Activated CD4-positive, alpha-beta T cell treated with anti-CD3 and anti-CD28 coated beads, Interleukin-2, amount 50 U/mL, for 16 hours (primary cell): ENCODE measurements around the gene CYTH1.
"Not testable (repeated sequence)": the region's sequence is repeated elsewhere in the genome, so short reads cannot be mapped to it uniquely, and the experiment has no call there.

Source experiments
- DNase-seq: peaks from one replicate; pipeline ENCODE4 v3.0.0-alpha.2; 2020

Gene CYTH1

DNA sequence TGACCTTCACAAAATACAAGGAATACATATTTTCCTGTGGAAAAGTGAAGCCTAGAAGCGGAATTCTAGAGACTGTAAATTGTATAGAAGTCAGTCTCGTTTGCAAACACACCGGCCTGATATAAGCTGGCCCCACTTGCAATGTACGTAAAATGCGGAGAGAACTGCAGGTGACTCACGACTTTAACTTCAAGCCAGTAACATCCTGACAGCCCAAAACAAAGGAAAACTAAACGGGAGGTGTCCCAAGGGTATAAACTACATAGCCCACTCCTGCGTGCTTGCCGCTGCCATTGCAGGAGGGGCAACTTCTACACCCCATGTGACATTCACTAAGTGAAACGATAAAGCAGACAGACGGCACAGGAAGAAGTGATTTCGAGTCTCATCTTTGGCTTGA is 101.6 kb downstream of the CYTH1 start:
- no peak for DNase-seq

DNA sequence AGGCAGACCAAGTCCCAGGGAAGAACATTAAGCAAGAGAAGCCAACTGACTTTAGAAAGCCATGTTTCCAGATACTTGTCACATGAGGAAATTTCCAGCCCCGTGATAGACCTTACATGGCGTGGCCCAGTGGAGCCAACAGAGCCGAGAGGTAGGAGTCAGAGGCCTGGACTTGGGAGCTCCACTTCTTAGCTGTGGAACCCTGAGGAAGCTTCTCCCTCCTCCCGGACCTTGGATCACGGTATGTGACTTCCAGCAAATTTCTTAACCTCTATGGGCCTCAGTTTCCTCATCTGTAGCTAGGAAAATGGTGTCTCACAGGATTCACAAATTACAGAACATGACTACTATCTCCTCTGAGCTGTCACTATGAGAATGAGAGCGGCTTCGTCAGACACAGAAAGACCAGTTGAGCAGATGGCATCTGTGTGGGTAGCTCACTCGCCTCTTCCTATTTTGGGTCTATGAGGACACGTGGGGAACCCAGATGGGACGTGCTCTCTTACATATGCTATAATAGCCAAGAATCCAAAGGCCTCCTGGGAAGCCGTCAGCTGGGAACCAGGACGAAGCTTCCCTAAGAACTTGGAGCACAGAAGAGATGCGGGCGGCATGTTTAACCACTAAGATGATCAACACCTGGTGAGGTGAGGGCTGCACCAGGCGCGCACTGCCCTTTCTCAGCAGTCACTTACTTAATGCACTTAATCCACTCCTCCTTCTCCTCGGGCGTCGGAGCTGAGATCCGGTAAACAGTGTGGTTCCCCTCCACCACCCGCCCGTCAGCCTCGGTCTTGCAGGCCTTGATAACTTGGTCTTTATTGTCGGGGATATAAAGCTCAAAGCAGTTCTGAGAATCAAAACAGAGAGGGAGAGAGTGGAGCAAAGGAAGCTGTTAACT is 102.3 kb downstream of the CYTH1 start:
- DNase-seq = no peak

DNA sequence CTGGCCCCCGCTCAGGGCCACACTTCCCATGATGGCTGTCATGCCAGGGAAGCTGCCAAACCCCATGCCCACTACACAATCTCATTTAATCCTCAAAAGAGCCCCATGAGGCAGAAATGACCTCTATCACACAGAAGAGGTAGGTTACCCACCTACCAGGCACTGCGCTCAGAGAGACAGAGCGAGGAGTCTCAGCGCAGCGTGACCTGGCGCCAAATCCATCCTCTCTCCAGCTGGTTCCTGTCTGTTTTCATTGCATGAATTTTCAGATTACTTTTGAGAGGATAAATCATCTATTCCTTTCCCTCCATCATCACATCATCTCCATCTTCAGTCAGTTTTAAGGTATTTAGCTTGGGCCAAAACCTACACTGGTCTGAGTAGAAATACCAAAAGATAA is 103.4 kb downstream of the CYTH1 start:
- DNase-seq = no peak

DNA sequence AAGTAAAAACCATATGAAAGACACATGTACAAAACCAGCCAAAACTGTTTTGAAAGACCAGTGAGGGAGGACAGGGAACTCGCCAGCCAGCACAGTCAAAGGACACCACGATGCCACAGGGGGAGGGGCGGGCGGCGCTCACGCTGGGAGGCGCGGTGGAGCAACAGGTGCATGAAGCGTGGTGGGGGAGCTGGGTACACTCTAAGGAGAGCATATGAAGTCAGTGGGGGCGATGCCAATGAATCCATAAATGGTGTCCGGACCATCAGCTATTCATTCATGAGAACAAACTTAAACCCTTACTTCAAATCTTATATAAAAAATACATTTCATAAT is 103.9 kb downstream of the CYTH1 start:
- no peak for DNase-seq

DNA sequence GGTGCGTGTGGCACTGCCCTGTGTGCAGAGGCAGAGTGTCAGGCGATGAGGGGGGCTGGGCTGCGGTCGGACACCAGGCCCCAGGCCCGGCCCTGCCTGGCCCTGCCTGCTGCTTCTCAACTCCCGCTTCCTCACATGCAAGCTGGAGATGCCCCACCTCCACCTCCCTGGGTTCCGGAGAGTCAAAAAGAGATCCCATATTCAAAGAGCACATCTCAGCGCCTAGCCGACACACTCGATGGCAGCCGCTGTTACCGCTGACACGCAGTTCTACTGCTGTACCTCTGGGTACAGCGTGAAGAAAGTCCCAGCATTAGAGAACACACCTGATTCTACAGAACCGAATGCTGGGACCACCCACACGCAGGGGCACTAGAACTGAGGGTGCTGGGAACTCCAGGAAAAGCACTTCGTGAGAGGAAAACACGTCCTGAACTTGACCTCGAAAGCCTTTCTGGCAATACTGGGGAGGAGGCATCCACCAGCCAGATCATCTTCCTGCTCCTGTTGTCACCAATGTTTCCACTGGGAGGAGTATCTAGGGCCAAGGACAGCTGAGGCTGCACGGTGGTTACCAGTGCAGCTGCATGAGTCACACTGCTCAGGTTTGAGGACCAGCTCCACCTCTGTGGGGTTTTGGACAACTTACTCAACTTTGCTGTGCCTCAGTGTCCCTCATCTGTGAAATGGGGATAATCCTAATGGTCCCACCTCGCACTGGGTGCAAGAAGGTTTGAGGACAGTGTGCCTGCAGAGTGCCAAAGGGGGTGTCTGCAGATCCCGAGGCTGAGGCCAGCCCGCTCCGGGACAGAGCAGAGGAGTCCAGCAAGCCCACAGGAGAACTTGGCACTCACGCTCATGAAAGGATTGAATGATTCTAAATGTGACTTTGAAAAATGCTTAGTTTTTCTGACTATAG is 104.5 kb downstream of the CYTH1 start:
- DNase-seq = no peak

DNA sequence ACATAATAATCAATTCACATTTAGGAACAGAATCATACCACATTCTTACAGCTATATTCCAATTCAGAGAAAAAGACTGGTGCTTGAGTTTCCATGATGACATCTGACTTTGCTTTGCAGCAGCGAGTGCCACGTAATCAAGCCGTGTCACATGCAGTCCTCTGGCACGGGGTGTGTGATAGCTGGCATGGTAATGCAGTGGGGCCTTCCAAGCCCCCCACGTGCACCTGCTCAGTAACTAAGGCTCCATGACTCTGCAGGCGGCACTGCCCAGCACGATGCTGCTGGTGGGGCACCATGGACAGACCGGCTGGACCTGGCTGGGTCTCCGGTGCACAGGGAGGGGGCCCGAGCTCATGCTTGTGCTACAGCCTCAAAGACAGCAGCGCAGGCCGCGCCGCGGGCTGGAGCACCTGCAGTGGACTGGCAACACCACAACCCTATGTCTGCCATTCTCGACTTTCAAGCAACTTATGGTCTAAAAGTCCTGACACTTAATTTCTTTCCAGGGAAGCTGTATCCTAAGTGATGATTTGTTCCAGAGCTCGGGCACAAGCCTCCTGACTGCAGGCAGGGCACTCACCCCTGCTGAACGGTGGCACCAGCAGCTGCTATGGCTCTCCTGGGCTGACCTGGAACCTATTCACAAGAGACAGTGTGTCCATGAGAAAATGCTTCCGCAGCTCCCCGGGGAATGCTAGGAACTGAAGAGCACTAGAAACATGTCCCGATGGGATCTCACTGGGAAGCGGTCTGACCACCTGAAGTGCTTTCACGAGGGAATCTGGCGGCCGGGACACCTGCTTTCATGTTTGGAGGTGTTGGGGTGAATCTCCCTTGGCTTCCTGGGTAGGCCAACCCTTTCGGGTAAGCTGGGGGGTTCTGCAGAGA is 105.4 kb downstream of the CYTH1 start:
- DNase-seq = no peak

DNA sequence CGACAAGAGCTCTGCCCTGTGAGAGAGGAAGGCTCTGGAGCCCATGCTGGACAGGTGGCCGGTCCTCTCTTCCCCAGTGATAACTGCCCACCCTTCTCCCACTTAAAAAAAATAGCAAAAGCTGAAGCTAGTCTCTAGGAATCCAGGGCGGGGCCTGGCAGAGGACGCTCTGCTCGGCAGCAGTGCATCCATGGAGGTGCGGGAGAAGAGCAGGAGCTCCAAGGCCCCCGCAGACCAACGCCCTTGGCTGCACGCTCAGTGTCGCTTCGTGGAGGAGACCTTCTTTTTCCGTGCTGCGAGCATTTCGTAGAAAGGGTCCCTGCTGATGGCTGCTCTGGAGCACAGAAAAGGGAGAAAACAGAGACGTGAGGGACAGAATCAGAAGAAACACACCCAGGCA is 106.2 kb downstream of the CYTH1 start:
- DNase-seq = no peak

DNA sequence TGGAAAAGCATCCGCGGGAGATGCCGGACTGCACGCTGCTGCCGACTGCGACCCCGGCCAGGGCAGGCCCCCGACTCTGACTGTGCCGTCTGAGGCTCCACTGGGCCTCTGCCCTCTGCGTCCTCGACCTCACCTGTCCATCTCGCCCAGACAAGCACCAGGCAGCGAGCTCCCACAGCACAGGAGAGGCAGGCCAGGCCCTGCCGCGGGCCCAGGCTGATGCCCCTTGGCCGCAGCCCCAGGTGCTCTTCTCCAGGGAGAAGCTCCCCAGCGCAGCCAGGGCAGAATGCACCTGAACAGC is 106.8 kb downstream of the CYTH1 start:
- no peak for DNase-seq

DNA sequence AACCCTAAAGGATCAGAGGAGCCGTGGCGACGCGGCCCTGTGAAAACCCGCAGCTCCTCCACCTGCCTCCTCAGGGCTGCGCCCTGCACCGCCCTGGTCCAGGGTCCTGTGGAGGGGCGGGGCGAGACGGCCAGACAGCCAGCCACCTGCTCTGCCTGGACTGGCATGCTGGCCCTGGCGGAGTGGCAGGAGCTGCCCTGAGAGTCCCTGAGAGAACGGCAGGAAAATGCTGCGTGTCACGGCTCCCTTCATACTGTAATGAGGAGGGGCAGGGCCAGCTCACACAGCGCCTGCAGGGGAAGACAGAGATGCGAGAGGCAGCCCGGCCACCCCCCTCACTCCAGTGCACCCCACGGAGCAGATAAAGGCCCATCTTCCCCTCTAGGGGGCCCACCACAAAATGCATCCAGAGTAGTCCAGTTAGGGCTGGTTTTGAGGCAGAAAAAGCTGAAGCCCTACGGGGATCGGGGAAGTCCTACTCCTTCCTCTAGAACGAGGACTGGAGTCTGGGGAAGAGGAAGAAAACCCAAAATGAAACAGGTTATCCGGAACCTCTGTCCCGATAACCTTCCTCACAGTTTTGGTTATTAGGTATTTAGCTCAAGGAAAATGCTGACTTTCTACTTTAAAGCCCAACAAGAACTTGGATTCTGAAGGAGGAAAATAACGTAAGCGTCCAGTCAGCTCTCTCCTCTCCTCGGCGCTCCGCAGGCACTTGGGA is 107.3 kb downstream of the CYTH1 start:
- no peak for DNase-seq

DNA sequence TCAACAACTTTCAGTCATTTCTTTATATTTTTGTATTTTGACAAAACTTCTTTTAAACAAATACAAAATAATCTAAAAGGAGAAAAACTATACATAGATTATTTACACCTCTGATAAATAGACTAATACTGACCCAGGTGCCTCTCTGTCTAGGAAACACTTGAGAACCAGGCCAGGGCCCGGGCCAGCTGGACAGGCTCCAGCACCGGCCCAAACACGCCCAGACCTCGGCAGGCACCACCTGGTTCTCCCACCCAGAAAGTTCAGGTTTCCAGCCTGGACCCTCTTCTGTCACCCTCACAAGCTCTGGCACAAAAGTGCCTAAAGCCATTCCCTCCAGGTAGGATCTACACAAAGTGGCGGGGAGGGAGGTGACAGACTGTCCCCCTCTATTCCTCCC is 107.9 kb downstream of the CYTH1 start:
- no peak for DNase-seq

DNA sequence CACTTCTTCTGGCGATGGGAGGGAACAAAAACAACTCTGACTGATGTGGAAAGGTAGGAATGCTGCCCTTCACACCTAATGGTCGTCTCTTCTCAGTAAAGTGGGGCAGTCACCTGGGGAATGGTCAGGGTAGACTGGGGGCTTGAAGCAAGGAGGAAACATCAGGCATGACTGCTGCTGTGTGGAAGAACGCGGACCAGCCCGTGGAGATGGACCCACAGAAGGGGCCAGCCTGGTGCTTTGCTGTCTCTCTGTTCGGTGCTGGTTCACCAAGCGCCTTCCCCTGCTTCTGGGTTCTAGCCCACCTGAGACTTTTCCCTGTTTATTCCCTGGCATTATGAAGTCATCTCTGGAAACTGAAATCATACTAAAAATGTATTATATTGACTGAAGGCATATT is 108.7 kb downstream of the CYTH1 start:
- DNase-seq = no peak

DNA sequence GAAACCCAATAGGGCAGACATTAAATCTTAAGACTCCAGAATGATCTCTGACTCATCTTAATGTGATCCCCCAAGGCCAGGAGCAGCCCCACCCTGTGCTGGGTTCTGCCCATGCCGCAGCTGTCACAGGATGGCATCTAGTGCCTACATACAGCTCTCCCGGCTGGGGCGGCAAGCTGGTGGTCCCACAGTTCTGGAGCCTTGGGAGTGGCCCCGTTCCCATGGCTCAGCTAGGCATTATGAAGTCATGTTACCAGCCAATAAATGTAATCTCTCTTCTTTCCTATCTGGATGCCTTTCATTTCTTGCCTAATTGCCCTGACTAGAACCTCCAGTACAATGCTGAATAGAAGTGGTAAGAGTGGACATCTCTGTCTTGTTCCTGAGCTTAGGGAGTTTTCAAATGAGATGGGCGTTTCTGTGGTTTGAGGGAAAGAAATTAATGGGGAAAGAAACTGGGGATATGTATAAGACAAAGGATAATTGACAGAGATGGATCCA is 109.2 kb downstream of the CYTH1 start:
- DNase-seq = no peak

DNA sequence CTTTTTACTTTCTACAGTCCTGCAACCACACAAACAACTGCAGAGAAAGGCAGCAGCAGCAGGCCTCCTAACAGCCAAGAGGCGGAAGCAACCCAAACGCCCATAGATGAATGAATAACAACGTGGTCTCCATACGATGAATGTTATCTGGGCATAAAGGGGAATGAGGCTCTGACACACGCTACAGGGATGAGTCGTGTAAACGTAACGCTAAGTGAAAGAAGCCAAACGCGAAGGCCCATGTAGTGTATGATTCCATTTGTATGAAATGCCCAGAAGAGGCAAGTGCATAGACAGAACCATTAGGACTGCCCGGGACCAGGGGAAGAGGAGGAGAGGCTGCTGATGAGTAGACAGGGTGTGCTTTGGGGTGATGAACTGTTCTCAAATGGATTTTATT is 110.1 kb downstream of the CYTH1 start:
- DNase-seq = no peak

DNA sequence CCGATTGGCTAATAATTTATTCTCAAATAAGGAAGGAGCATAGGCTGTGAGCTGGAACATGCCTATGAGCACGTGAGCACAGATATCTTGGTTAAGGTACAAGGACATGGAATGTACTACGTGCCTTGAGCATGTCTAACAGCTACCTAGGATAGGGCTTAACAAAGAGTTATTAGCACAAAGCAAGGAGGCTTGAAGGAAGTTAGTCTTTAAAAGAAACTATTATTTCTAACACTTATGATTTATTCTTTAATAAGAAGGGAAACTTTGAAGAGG is 110.4 kb downstream of the CYTH1 start:
- not testable (repeated sequence) for DNase-seq

DNA sequence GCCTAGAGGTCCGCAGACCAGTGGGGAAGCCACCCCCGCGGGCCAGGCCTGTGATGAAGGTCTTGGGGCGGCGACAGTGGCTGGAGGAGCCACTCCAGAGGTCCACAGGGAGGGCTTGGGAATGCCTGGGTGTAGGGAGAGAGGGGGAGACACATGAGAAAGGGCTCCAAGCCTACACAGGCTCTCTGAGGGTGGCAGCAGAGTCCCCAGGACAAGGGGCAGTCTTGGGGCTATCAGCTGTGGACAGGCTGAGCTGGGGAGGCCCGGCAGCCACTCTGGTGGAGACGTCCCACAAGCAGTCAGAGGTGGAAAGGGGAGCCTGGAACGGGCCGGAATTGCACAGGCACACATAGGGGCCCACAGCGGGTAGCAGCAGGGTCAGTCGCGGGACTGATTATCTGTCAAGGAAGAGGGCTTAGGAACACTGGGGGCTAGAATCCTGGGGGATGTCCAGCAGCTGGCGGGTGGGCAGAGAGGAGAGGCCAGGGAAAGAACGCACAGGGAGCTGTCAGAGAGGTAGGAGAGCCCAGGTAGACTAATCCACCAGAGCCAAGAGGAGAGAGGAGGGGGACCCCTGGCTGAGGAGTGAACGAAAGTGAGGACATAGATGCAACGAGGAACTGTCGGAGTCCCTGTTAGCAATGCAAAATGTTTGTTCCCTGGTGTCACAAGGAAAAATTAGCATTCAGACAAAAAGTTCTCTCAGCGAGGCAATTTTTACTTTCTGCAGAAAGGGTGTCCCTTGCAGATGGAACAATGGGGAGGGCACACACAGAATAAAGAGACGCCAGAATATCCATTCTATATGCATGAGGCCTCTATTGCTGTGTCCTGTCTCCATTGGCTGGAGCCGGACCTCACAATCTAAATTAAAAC is 111.0 kb downstream of the CYTH1 start:
- no peak for DNase-seq

DNA sequence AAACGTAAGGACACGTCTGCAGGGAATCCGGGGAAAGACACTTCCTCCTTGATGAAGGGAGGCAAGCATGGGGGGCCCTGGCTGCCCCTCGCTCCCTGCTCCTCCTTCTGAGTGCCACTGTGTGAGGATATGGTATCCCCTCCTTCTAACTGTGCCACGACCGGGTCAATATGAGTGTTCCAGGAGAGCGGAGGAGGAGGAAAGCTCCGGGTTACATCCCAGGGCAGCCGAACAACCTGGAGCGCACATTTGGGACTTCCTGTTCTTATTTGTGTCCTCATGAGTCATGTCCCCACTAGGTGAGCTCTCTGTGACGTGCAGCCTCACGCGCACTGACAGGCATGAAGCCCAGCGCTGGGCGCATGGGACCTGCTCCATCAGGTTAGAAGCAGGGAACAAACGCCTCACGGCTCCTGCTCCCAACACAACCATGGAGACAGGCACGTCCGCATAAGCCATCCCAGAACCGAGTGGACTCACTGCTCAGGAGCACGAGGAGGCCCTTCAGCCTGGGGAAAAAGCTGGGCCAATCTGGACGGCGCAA is 112.0 kb downstream of the CYTH1 start:
- DNase-seq = no peak

DNA sequence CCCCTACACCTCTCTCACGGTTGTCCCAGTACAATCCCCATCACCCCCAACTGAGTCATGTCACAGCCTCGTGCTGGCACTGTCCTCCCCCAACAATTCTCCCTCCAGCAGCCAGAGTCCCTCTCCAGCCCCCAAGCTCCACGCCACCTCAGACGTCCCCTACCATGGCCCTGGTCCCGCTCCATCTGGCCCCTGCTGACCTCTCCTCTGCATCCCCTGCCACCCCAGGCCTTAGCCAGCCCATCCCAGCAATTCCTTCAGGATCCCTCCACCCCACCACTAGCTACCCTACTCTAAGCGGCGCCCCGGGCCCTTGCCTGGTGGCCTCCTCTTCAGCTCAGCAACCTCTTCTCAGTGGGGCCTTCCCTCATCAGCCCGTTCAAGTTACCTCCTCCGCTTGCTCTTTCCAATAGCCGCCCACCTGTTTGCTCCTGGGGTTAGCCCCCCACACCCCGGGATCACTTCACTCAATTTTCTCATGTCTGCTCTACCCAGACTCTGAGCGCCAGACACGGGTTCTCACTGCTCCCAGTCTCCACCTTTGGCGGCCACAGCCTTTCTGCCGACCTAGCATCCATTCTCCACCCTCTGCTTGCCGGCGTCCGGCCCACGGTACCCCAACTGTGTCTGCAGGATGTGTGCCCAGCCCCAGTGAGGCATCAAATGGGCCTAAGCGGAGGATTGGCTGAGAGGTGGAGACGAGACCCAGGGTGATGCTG is 112.7 kb downstream of the CYTH1 start:
- no peak for DNase-seq

DNA sequence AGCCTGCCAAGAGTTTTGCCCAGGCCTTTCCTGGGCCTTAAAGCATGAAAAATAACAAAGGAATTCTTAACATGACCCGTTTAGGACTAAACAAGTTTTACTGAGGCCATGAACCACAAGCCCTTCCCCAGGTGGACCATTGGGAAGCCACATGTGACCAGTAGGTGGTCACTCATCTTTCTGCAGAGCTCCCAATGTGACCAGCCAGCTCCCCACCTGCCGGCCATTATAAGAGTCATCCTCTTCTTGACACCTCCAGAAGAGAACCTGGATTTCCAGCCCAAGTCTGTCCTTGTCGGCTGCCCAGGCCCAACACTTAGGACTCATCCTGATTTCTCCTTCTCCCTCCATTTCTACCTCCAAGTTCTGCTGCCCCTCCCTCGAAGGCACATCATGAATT is 113.2 kb downstream of the CYTH1 start:
- no peak for DNase-seq

DNA sequence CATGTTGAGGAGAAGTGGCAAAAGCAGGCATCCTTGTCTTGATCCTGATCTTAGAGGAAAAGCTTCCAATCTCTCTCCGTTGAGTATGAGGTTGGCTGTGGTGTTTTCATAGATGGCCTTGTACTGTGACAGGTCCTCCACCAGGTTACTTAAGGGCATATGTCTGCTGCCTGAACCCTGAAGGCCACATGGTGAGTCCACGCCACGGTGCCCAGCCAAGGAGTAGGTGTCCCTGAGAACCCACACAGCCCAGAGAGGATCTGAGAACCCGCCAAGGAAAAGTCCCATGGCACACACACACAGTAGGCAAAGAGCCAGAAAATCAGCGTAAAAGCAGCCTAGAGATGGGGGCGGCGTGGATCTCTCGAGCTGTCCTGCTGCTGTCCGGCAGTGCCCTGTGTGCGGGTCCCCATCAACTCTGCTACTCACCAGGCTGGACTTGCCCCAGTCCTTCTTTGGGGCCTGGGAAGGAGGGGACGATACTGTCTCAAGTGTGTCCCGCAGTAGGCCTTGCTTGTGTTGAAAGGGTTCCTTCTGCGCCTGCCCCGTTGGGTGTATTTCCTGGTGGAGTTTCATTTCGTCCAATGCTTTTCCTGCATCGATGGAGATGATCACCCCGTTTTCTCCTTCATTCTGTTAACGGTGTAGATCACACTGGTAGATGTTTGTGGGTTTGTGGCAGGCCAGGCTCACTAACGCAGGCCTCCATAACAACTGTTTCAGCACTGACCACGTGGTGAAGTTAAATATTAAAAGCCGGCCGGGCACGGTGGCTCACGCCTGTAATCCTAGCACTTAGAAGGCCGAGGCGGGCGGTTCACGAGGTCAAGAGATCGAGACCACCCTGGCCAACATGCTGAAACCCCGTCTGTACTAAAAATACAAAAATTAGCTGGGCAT is 114.1 kb downstream of the CYTH1 start:
- DNase-seq = no peak

DNA sequence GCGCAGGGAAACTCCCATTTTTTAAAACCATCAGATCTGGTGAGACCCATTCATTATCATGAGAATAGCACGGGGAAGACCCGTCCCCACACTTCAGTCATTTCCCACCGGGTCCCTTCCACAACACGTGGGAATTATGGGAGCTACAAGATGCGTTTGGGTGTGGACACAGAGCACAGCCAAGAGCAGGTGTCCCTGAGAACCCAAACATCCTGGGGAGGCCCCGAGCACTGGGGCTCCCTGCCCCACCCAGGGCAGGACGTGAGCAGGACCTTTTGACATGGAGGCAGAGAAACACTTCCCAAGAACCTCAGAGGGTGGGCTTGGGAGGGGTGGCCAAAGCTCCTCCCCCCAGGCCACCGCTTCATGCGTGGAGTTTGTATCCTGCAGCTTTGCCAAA is 115.0 kb downstream of the CYTH1 start:
- no peak for DNase-seq
